ENCODE data around the gene DTD2.
A peak's percentile ranks its signal among the peaks of the same experiment; 100 is the strongest.

Gene DTD2

DNA sequence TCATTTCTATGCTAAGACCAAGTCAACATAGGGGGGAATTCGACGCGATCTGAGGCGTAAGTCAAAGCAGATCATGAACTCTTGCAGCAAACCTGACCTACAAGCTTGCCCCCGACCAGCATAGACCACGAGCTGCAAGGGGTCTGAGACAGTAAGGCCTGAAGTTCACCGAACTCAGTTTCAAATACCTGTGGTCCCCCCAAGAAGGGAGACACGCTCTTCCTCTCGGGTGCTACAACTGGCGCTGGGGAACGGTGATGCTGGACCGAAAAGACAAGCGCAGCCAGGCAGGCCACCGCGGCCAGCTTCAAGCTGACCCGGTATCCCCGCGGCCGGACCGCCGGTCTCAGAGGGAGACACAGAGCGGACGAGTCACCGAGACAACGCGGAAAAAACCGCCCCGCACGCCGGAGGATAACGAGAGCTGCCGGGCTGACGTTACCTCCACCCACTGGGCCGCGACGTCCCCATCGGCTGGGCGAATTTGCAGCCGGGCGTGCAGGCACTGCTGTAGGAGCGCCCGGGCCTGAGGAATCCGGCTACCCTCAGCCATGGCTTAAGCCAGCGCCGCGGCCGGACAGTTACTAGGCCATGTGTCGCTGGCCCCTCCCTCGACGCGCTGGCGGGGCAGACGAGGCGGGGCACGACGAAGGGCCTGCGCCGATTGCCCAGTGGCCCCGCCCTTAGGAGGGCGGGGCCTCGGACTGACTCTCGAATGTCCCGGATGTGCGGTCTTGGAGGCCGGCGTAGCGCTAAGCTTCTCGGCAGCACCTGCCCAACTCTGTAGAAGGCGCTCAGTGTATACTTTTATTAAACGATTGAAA, at the start of gene DTD2:
Gene DTD2 (minus strand): TSS at position 666 of the 824 bp plus-strand sequence. CDS start 113 bp downstream, at position 553.
- TF ChIP-seq, protein P1, sequence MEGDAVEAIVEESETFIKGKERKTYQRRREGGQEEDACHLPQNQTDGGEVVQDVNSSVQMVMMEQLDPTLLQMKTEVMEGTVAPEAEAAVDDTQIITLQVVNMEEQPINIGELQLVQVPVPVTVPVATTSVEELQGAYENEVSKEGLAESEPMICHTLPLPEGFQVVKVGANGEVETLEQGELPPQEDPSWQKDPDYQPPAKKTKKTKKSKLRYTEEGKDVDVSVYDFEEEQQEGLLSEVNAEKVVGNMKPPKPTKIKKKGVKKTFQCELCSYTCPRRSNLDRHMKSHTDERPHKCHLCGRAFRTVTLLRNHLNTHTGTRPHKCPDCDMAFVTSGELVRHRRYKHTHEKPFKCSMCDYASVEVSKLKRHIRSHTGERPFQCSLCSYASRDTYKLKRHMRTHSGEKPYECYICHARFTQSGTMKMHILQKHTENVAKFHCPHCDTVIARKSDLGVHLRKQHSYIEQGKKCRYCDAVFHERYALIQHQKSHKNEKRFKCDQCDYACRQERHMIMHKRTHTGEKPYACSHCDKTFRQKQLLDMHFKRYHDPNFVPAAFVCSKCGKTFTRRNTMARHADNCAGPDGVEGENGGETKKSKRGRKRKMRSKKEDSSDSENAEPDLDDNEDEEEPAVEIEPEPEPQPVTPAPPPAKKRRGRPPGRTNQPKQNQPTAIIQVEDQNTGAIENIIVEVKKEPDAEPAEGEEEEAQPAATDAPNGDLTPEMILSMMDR (IDR thresholded peaks at IDR 0.05; ENCODE audit: low read depth, low read length, missing control alignments): no peak
- peak within 1 kb of the TSS; percentile 80 for H3K4me3 ChIP-seq (replicated peaks; ENCODE audit: low read depth, low read length)
- DNase-seq (ENCODE audit: extremely low read depth, low read depth): peak; percentile 73

DNA sequence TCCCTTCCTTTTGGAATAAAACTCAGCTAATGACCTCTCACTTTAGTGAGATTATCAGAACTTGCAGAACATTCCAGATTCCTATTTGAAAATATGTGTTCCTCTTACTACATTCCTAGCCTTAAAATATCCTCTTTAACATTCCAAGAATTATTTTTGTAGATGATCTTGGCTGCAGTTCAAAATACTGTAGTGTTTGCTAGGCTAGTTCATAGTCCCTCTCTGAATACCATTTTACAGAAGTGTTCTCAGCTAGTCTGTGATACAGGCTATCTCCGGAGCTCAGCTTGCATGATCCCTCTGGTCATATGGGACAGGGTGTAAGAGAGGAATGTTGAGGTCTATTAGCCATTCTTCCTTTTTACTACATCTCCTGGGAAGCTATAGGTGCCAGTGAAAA, 48.1 kb upstream of the DTD2 start:
- no peak for DNase-seq (ENCODE audit: extremely low read depth, low read depth)
- TF ChIP-seq, protein P1 (IDR thresholded peaks at IDR 0.05; ENCODE audit: low read depth, low read length, missing control alignments): no peak
- H3K4me3 ChIP-seq (replicated peaks; ENCODE audit: low read depth, low read length): no peak overlapping the region

DNA sequence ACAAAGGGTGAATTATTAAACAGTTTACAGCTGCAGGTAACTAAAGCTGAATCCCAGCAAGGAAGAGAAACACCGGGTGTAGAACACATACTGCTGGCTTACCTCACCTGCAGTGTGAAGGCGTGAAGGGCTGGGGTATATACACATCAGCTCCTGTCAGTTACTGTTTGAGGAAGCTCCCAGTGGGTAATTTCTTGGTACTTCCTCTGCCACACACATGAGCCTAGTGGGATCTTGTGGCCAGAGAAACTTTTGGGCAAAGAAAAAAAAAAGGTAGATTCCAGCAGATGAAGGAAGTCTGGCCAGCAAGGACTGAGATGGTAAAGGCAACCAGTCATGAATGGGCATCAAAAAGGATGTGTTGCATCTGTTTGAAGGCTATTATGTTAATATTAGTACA, 44.6 kb upstream of the DTD2 start:
- TF ChIP-seq, protein P1 (IDR thresholded peaks at IDR 0.05; ENCODE audit: low read depth, low read length, missing control alignments): no peak
- no peak overlapping the region for H3K4me3 ChIP-seq (replicated peaks; ENCODE audit: low read depth, low read length)
- no peak for DNase-seq (ENCODE audit: extremely low read depth, low read depth)

DNA sequence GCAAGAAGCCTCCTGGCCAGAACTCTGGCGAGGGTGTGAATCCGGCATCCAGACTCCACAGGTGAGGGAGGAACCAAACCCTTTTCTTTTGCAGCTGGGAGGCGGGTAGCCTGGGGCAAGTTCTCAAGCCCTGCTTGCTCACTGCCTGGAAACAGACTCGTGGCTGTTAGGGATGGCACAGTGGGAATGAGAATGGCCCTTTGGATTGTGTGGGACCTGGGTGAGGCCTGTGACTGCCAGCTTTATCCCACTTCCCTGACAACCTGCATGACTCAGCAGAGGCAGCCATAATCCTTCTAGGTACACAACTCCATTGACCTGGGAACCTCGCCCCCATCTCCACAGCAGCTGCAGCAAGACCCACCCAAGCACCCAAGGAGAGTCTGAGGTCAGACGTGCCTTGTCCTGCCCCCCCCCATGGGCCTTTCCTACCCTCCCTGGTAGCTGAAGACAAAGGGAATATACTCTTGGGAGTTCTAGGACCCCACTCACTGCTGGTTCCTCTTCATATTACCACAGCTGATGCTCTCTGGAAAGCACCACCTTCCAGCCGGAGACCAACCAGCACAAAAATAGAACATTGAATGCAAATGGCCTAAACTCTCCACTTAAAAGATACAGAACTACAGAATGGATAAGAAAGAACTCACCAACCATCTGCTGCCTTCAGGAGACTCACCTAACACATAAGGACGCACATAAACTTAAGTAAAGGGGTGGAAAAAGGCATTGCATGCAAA, 35.6 kb upstream of the DTD2 start:
- no peak for DNase-seq (ENCODE audit: extremely low read depth, low read depth)
- TF ChIP-seq, protein P1 (IDR thresholded peaks at IDR 0.05; ENCODE audit: low read depth, low read length, missing control alignments): no peak

DNA sequence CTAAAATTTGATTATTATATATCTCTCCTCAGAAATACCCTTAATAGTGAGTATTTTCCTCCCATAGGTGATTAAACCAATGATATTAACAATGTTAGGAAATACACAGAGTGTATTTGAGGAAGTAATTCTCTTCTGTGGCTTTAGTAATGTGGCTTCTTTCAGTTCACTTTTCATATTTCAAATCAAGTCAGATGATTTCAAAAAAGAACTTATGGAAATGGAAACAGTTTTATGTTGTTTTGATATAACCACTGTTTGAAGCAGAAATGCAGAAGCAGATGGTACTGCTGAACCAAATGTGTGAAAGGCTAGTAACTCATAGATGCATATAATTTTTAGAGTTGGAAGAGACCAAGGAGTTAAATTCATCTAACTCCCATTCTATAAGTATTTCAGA, 32.4 kb upstream of the DTD2 start:
- no peak for DNase-seq (ENCODE audit: extremely low read depth, low read depth)
- no peak overlapping the region for H3K4me3 ChIP-seq (replicated peaks; ENCODE audit: low read depth, low read length)
- TF ChIP-seq, protein P1 (IDR thresholded peaks at IDR 0.05; ENCODE audit: low read depth, low read length, missing control alignments): no peak

More for the DNA sequence above, 35.6 kb upstream of the DTD2 start:
- H3K4me3 ChIP-seq (replicated peaks; ENCODE audit: low read depth, low read length): no peak overlapping the region

DNA sequence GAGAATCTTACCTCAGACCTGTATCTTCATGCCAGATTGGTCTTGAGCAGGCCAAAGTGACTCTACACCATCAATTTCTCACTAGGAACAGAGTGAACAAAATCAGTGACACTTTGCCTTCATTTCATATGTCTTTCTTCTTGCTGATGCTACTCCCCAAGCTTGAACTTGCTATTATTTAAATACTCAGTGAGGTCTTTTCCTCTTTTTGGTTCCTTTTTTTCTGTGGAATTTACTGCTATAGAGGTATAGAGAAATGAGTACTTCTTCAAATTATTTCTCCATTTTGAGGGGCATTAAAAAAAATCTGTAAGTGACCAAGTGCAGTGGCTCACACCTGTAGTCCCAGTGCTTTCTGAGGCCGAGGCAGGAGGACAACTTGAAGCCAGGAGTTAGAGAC, 30.6 kb upstream of the DTD2 start, which contains the start of gene GPR33:
Gene GPR33 (minus strand): TSS at position 154 of the 400 bp plus-strand sequence. CDS start 4,074 bp downstream, outside the sequence.
- DNase-seq (ENCODE audit: extremely low read depth, low read depth): no peak
- H3K4me3 ChIP-seq (replicated peaks; ENCODE audit: low read depth, low read length): no peak within 1 kb of the TSS
- TF ChIP-seq, protein P1 (IDR thresholded peaks at IDR 0.05; ENCODE audit: low read depth, low read length, missing control alignments): no peak

Data from HFF-Myc (cell line).